Keratinocyte (primary cell): Measurements from ENCODE around the gene DLGAP1. TPM values are rescaled to one million over a fixed set of nuclear protein-coding genes. Genes with fewer than 3 reads are reported as not detected.

Source experiments
- DNase-seq: peaks from one replicate; pipeline ENCODE4 v3.0.0-alpha.2; 2011; ENCODE audit warnings: low read depth, missing footprints, low spot score
- FAIRE-seq: peaks from 2 replicates; lab custom pipeline; 2011; peaks lifted over from hg19 to GRCh38; lab: Jason Lieb, UNC
- H2AFZ ChIP-seq: 2 replicates; pipeline ENCODE4 v1.6.0; 2012; ENCODE audit warnings: low read length, control low read depth, inconsistent platforms; ENCODE audit not compliant: control insufficient read depth
- H3K27ac ChIP-seq: 2 replicates; pipeline ENCODE4 v1.5.1; 2011; ENCODE audit warnings: low read length; ENCODE audit not compliant: control insufficient read depth, insufficient read depth
- H3K27me3 ChIP-seq: 3 replicates; pipeline ENCODE4 v1.6.0; 2011; ENCODE audit warnings: low read length; ENCODE audit not compliant: control insufficient read depth, insufficient read depth; ENCODE audit errors: extremely low read depth
- H3K36me3 ChIP-seq, 2 experiments: 2 replicates in 1 of 2; 3 replicates in 1 of 2; pipeline ENCODE4 v1.5.1; 2011; ENCODE audit warnings: low read length in 2 of 2, mild to moderate bottlenecking in 1 of 2; ENCODE audit not compliant: control insufficient read depth in 2 of 2, insufficient read depth in 2 of 2; ENCODE audit errors: extremely low read depth in 1 of 2
- H3K4me1 ChIP-seq: 3 replicates; pipeline ENCODE4 v1.5.1; 2011; ENCODE audit warnings: low read length; ENCODE audit not compliant: control insufficient read depth, insufficient read depth; ENCODE audit errors: extremely low read depth
- H3K4me2 ChIP-seq: 3 replicates; pipeline ENCODE4 v1.6.0; 2011; ENCODE audit warnings: low read depth, low read length; ENCODE audit not compliant: control insufficient read depth, insufficient read depth; ENCODE audit errors: extremely low read depth
- H3K4me3 ChIP-seq, 3 experiments: fragments of 200-600 bp in 1 of 3; sonication (generic) in 1 of 3; 2 replicates in 2 of 3; 3 replicates in 1 of 3; pipeline ENCODE4 v1.5.1; 2011 to 2016; ENCODE audit warnings: low read length in 3 of 3, mild to moderate bottlenecking in 3 of 3, control low read depth in 2 of 3, inconsistent platforms in 1 of 3, low read depth in 1 of 3, mixed read lengths in 1 of 3, mixed run types in 1 of 3, moderate library complexity in 1 of 3; ENCODE audit not compliant: control insufficient read depth in 2 of 3, insufficient read depth in 2 of 3; ENCODE audit errors: extremely low read depth in 1 of 3
- H3K79me2 ChIP-seq: 2 replicates; pipeline ENCODE4 v1.6.0; 2012; ENCODE audit warnings: low read length; ENCODE audit not compliant: control insufficient read depth, insufficient read depth
- H3K9ac ChIP-seq: 3 replicates; pipeline ENCODE4 v1.6.0; 2011; ENCODE audit warnings: low read length; ENCODE audit not compliant: control insufficient read depth, insufficient read depth; ENCODE audit errors: extremely low read depth
- H3K9me1 ChIP-seq: 3 replicates; pipeline ENCODE4 v1.6.0; 2011; ENCODE audit warnings: low read length; ENCODE audit not compliant: control insufficient read depth, insufficient read depth; ENCODE audit errors: extremely low read depth
- H3K9me3 ChIP-seq: 2 replicates; pipeline ENCODE4 v1.5.1; 2012; ENCODE audit warnings: low read depth, low read length; ENCODE audit not compliant: control insufficient read depth
- H4K20me1 ChIP-seq: 3 replicates; pipeline ENCODE4 v1.6.0; 2011; ENCODE audit warnings: low read length; ENCODE audit not compliant: control insufficient read depth, insufficient read depth; ENCODE audit errors: extremely low read depth
- EZH2 ChIP-seq: IDR thresholded peaks from one replicate; pipeline ENCODE4 v1.6.1; 2012; ENCODE audit warnings: inconsistent platforms, mild to moderate bottlenecking, low read length, moderate library complexity
- dilution Hi-C: fragments of 300-500 bp; cut with MboI; formaldehyde crosslinking; loops from one replicate; pipeline ENCODE4 v1.7.0; 2020; ENCODE audit warnings: low sequenced_read_pairs; ENCODE audit not compliant: extremely low pct_ligation_motif_present
- polyA plus RNA-seq, 5 experiments: library from polyadenylated mRNA; depleted of rRNA in 3 of 5; stranded (reverse) in 3 of 5; stranded (forward) in 1 of 5; unstranded in 1 of 5; fragments of >200 nt; gene quantifications; 1 replicate in 1 of 5; 2 replicates in 3 of 5; 3 replicates in 1 of 5; pipeline versions ENCODE4 v1.2.1 to v1.2.3, GENCODE V29; 2011 to 2012; ENCODE audit warnings: missing spikeins in 2 of 5, low read depth in 1 of 5, low replicate concordance in 1 of 5
- TF ChIP-seq, protein P1 (sequence below), 3 experiments: IDR thresholded peaks in 1 of 3; conservative IDR thresholded peaks in 1 of 3; optimal IDR thresholded peaks in 1 of 3; 2 replicates in 2 of 3; 3 replicates in 1 of 3; pipeline versions ENCODE3 to v1.5.1; 2011; ENCODE audit warnings: low read length in 3 of 3, mild to moderate bottlenecking in 3 of 3, moderate library complexity in 2 of 3, control low read depth in 1 of 3, inconsistent platforms in 1 of 3; ENCODE audit not compliant: insufficient read depth in 2 of 3; ENCODE audit errors: extremely low read depth in 1 of 3

DLGAP1 gene
- polyA plus RNA-seq, 1 donor (not counting 4 experiments of a cell fraction or from before 2014, with no cell fraction given), result not detected

DNA sequence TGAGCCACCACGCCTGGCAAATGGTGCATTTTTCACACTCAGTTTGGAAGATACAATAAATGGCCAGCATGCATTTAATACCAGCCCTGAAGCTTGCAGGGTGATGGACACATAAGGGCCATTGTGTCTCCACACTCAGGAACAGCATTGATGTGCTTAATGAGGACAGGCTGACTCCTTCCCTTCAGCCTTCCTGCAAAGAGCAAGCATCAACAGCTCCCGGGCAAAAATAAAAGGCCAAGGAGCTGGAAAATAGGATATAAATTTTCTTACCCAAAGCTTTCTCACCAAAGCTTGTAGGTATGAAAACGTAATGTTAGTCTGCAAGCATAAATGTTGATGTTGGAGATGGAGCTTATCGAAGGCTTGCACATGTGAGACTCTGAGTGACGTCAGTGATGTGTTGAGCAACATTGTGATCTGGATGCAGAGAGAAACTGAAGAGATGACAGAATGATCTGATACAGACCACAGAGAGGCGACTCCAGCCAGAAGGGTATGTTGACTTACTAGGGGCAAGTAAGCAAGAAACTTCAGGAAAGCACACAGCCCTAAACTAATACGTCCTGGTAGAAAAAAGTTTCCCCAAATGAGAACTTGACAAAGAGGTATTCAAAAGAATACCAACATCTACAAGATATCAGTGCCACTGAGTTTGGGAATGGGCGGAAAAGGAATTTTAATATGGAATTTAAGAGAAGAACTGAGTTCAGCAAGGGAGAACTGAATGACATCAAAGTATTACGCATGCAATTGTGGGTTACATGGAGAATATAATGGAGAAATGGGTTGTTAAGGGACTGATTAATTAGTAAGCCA, 748.6 kb downstream of the DLGAP1 start:
- dilution Hi-C loops, result no loop called here
- Histone ChIP-seq H3K9ac (no peak overlapping the region), H3K27me3 (no peaks in the 10 kb centered on the region), H3K27ac (no peak overlapping the region), H3K4me2 (no peak overlapping the region), H3K9me1 (no peaks in the 10 kb centered on the region), H3K79me2 (no peaks in the 10 kb centered on the region), H3K36me3 (no peaks in the 10 kb centered on the region), H3K4me1 (no peaks in the 10 kb centered on the region), H3K4me3 (no peak overlapping the region), H3K9me3 (no peaks in the 10 kb centered on the region), H2AFZ (no peak overlapping the region), H4K20me1 (no peaks in the 10 kb centered on the region)
- FAIRE-seq (no peak), DNase-seq (no peak)
- TF ChIP-seq EZH2, result no peak
- TF ChIP-seq, protein P1, sequence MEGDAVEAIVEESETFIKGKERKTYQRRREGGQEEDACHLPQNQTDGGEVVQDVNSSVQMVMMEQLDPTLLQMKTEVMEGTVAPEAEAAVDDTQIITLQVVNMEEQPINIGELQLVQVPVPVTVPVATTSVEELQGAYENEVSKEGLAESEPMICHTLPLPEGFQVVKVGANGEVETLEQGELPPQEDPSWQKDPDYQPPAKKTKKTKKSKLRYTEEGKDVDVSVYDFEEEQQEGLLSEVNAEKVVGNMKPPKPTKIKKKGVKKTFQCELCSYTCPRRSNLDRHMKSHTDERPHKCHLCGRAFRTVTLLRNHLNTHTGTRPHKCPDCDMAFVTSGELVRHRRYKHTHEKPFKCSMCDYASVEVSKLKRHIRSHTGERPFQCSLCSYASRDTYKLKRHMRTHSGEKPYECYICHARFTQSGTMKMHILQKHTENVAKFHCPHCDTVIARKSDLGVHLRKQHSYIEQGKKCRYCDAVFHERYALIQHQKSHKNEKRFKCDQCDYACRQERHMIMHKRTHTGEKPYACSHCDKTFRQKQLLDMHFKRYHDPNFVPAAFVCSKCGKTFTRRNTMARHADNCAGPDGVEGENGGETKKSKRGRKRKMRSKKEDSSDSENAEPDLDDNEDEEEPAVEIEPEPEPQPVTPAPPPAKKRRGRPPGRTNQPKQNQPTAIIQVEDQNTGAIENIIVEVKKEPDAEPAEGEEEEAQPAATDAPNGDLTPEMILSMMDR (optimal IDR thresholded peaks at IDR 0.05 in 1 of 3, IDR thresholded peaks at IDR 0.05 in 1 of 3, conservative IDR thresholded peaks at IDR 0.05 in 1 of 3; ENCODE audit: extremely low read depth in 1 of 3, insufficient read depth in 2 of 3, low read length in 3 of 3), result no peak

DNA sequence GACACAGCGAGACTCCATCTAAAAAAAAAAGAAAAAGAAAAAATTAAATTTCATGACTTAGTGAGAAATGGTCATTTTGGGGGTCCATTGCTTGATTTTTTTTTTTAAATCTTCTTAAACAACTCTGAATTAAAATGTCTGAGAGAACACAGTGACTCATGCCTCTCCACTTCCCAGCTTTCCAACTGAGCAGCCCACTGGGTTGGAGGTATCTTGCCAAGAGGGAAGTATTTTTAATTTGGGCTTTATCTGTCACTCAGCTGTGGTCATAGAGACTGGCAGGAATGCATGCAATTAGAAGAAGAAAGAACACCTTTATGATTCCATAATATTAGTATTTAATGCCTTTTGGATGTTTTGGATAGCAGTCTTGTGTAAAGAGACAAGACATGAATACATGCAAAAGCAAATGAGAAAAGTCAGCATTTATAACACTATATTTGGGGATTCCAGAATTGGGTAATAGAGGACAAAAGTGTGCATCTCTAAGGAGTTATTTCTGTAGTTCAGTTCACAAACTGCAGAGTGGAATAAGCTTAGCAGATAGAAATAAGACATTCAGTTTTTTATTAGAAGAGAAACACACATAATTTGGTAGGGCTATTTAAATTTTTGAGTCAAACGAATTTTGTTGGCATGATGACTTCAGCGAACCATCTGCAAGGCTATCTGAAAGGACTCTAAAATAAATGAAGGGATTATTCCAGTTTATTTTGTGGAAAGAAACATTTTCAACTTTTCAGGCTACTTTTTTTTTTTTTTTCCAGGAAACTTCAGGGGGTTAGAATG, 750.4 kb downstream of the DLGAP1 start:
- H3K4me1 ChIP-seq, result no peaks in the 10 kb centered on the region
- H4K20me1 ChIP-seq, result no peaks in the 10 kb centered on the region
- DNase-seq (no peak), FAIRE-seq (no peak)
- H3K9ac ChIP-seq, result no peak overlapping the region
- no peak overlapping the region for H3K4me2 ChIP-seq
- no peak overlapping the region for H2AFZ ChIP-seq
- no peaks in the 10 kb centered on the region for H3K27me3 ChIP-seq
- no peaks in the 10 kb centered on the region for H3K9me3 ChIP-seq
- H3K27ac ChIP-seq, result no peak overlapping the region
- H3K79me2 ChIP-seq, result no peaks in the 10 kb centered on the region
- H3K36me3 ChIP-seq, result no peaks in the 10 kb centered on the region
- dilution Hi-C loops, result no loop called here
- H3K9me1 ChIP-seq, result no peaks in the 10 kb centered on the region
- TF ChIP-seq, protein P1 (optimal IDR thresholded peaks at IDR 0.05 in 1 of 3, IDR thresholded peaks at IDR 0.05 in 1 of 3, conservative IDR thresholded peaks at IDR 0.05 in 1 of 3; ENCODE audit: extremely low read depth in 1 of 3, insufficient read depth in 2 of 3, low read length in 3 of 3), result no peak
- TF ChIP-seq EZH2, result no peak
- no peak overlapping the region for H3K4me3 ChIP-seq
